ENCODE results near the gene RAPGEF2.

The RAPGEF2 gene

GRCh38 chr4:159197260-159197884, 94.5 kb downstream of the RAPGEF2 start:
- no peak for DNase-seq (ENCODE audit: low spot score)

- no peak for DNase-seq (ENCODE audit: low spot score)
Observed at GRCh38 chr4:159197885-159198269, 95.0 kb downstream of the RAPGEF2 start.

- no peak for DNase-seq (ENCODE audit: low spot score)
Observed at GRCh38 chr4:159199826-159200225, 96.9 kb downstream of the RAPGEF2 start.

- no peak for DNase-seq (ENCODE audit: low spot score)
Observed at GRCh38 chr4:159201168-159201567, 98.3 kb downstream of the RAPGEF2 start.

- no peak for DNase-seq (ENCODE audit: low spot score)
Observed at GRCh38 chr4:159204566-159204965, 101.7 kb downstream of the RAPGEF2 start.

GRCh38 chr4:159205466-159205865, 102.6 kb downstream of the RAPGEF2 start:
- DNase-seq (ENCODE audit: low spot score) = no peak

GRCh38 chr4:159206427-159206871, 103.6 kb downstream of the RAPGEF2 start:
- DNase-seq (ENCODE audit: low spot score) = no peak

- no peak for DNase-seq (ENCODE audit: low spot score)
Observed at GRCh38 chr4:159209249-159209648, 106.4 kb downstream of the RAPGEF2 start.

GRCh38 chr4:159210975-159211374, 108.1 kb downstream of the RAPGEF2 start:
- no peak for DNase-seq (ENCODE audit: low spot score)

- no peak for DNase-seq (ENCODE audit: low spot score)
Observed at GRCh38 chr4:159212675-159213293, 109.9 kb downstream of the RAPGEF2 start.

GRCh38 chr4:159216834-159217233, 114.0 kb downstream of the RAPGEF2 start:
- no peak for DNase-seq (ENCODE audit: low spot score)

GRCh38 chr4:159219862-159220261, 117.0 kb downstream of the RAPGEF2 start:
- DNase-seq (ENCODE audit: low spot score) = no peak

GRCh38 chr4:159220353-159220752, 117.5 kb downstream of the RAPGEF2 start:
- no peak for DNase-seq (ENCODE audit: low spot score)

- no peak for DNase-seq (ENCODE audit: low spot score)
Observed at GRCh38 chr4:159221280-159221679, 118.4 kb downstream of the RAPGEF2 start.

GRCh38 chr4:159222043-159222552, 119.2 kb downstream of the RAPGEF2 start:
- no peak for DNase-seq (ENCODE audit: low spot score)

GRCh38 chr4:159224408-159224807, 121.5 kb downstream of the RAPGEF2 start:
- no peak for DNase-seq (ENCODE audit: low spot score)

- no peak for DNase-seq (ENCODE audit: low spot score)
Observed at GRCh38 chr4:159227378-159227777, 124.5 kb downstream of the RAPGEF2 start.

GRCh38 chr4:159227984-159228383, 125.1 kb downstream of the RAPGEF2 start:
- DNase-seq (ENCODE audit: low spot score) = peak; percentile 46

GRCh38 chr4:159229164-159229563, 126.3 kb downstream of the RAPGEF2 start:
- peak; percentile 21 for DNase-seq (ENCODE audit: low spot score)

- no peak for DNase-seq (ENCODE audit: low spot score)
Observed at GRCh38 chr4:159232465-159233106, 129.7 kb downstream of the RAPGEF2 start.

- no peak for DNase-seq (ENCODE audit: low spot score)
Observed at GRCh38 chr4:159235779-159236368, 133.0 kb downstream of the RAPGEF2 start.

GRCh38 chr4:159237975-159238374, 135.1 kb downstream of the RAPGEF2 start:
- no peak for DNase-seq (ENCODE audit: low spot score)

GRCh38 chr4:159238631-159239030, 135.8 kb downstream of the RAPGEF2 start:
- no peak for DNase-seq (ENCODE audit: low spot score)
